ENCODE results near the gene BTD.

- TF ChIP-seq POLR2AphosphoS5 (IDR thresholded peaks at IDR 0.05; ENCODE audit: low read depth, low read length) = no peak
- TF ChIP-seq POLR2A (IDR thresholded peaks at IDR 0.05; ENCODE audit: low read depth, low read length) = no peak
Measured at GRCh38 chr3:15679306-15679705, 77.8 kb downstream of the BTD start.

Data from GM12892 (cell line).